NCI-H2107 treated with DMSO at 0.1 percent for 48 hours (cell line): Measurements from ENCODE around the gene MAPKAP1.

Source experiments
- DNase-seq: peaks from one replicate; lab custom pipeline; 2025; ENCODE audit not compliant: unreplicated experiment; lab: John Stamatoyannopoulos, UW

The MAPKAP1 gene

DNA sequence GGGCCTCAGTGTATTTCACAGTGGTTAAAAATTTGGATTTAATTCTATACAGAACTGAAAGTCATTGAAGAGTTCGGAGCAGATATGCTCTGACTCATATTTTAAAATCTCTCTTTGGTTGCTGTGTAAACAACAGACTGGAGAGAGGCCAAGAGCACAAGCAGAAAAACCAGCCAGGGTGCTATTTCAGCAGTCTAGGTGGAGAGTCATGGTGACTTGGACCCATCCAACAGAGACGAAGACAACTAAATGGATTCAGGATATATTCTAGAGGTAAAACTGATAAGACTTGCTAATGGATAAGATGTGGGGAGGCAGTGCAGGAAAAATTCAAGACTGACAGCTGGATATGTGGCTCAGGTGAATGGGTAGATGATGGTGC, 168.9 kb downstream of the MAPKAP1 start:
- DNase-seq = peak; percentile 77

DNA sequence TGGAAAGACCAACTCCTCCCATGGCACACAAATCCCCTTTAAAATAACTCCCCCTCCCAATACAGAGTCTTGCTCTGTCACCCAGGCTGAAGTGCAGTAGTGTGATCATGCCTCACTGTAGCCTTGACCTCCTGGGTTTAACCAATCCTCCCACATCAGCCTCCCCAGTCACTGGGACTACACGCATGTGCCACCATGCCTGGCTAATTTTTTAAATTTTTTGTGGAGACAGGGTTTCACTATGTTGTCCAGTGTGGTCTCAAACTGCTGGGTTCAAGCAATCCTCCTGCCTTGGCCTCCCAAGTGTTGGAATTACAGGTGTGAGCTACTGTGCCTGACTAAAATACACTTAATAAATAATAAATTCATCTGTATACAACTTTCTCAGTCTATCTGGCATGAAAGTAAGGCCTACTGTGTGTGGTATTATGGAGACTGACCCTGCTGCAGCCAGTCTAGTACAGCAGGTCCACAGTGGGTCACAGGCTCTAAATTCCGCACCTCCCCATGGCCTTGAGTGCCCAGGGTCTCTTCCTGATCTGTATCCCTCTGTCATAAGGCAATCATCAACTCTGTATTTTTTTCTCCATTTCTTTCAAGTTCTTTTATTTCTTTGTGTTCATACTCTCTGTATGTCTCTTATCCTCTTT, 169.4 kb downstream of the MAPKAP1 start:
- no peak for DNase-seq

GRCh38 chr9:125536776-125537175, 170.2 kb downstream of the MAPKAP1 start:
- DNase-seq = no peak

- no peak for DNase-seq
Measured at GRCh38 chr9:125536167-125536772, 170.7 kb downstream of the MAPKAP1 start.

DNA sequence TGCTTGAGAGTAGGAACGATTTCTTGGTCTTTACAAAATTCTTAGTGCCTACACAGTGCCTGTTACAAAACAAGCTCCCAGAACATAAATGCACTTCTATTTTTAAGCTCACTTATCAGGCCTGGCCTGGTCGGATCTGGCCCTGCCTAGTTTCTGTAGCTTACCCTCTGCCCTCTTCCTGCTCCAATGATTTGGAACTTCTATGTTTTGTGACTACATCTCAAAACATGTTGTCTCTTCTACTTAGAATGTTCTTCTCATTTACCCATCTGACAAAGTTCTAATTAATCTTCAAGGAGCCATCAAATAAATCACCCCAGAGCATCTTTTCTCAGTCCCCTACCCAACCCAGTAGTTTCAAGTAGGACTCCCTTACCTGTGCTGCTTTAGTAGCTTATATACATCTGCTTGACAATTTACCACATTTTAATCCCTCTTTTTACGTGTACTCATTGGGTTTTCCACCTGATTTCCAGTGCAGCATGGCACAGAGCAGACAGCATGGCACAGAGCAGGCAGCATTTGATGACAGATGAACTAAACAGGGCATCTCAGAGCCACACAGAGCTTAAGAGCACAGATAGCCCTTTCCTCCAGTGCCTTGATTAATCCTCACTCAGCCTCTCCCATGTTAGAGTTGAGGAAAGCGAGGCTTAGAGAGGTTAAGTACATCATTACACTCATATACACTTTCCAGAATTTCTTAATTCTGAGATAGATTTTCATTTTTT, 171.9 kb downstream of the MAPKAP1 start:
- DNase-seq = no peak

DNA sequence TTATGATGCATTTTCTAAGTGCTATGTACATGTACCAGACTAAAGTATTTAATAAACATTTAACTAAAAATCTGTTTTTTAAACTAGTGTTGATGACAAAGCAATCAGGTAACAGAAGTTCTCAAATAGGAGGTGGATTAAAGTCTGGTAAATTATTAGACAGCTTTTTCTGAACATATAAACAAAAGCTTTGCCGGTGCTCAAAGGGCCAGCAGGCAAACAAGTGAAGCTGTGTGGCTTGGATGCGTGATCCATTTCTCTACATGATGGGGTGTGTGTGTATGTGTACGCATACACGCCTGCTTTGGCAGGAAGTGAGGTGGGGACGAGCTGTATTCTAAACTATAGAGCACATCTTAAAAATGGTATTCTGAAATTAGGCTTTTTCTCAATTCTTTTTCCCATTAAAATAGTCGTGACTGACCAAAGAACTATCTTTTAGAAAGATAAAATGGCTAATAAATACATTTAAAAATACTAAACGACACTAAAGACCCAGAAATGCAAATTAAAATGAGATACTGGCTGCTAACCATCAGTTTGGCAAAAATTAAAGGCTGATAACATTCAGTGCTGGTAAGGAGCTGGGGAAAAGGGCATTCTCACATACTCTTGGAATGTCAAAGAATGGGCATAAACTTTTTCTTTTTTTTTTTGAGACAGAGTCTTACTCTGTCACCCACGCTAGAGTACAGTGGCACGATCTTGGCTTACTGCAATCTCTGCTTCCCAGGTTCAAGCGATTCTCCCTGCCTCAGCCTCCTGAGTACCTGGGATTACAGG, 174.0 kb downstream of the MAPKAP1 start:
- no peak for DNase-seq

DNA sequence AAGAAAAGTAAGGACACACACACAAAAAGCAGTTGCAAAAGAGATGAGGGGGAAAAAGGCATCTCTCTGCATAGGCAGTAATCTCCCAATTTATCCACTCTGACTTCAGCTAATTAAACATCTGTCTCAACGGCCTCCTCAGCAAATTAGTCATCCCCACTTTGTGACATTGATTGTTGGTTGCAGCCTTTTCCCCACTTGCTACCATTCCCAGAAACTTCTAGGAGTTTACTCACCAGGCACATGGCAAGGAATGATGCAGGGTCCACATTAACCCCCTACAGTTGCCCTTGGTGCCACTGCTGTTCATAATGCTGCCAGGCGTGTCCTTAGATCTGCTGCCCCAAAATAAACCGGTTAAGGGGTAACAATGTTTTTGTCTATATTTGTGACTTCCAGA, 174.6 kb downstream of the MAPKAP1 start:
- DNase-seq = no peak

- no peak for DNase-seq
Measured at GRCh38 chr9:125529589-125530515, 177.2 kb downstream of the MAPKAP1 start.

DNA sequence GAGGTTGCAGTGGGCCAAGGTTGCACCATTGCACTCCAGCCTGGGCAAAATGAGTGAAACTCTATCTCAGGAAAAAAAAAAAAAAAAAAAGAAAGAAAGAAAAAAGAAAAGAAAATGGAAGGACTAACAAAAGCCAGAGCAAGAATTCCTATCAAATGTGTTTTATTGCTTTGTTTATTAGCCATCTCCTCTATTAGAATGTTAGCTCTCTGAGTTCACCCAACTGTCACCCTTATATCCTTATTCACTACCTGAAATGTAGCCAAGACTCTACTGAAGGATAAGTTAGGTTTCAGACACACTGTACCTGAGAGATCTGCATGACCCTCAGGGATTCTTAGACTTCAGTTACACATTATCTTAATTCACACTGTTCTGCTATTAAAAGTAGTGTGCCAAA, 177.9 kb downstream of the MAPKAP1 start:
- no peak for DNase-seq

- DNase-seq = no peak
Measured at GRCh38 chr9:125527471-125528002, 179.5 kb downstream of the MAPKAP1 start.

DNA sequence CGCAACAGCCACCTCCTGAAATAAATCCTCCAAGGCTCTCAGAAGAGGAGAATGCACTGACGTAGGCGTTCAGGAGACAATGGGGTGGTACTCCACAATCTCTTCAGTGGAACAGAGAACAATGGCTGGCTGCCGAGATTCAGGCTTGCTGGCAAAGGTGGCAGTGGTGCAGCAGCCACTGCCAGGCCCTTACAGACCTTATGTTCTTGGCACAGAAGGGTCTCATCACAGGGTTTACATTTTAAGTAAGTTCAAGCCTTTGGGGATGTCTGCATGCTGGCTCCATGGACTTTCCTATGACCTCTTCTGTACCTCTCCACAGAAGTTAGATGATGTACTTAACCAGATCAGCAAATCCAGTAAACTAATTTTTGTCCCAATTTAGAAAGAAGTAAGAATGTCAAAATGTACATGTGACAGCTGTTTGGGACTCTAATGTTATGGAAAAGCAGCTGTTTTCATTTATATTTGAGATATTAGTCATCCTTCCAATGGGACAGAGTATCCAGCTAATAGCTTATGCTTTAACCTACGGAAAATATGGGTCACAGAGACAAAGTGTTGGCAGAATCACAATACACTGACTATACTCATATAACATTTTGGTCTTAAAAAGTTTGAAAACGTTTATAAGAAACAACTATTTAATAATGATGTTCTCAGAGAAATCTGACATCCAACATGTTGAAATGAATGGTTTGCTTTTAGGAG, 180.9 kb downstream of the MAPKAP1 start:
- peak; percentile 7 for DNase-seq

DNA sequence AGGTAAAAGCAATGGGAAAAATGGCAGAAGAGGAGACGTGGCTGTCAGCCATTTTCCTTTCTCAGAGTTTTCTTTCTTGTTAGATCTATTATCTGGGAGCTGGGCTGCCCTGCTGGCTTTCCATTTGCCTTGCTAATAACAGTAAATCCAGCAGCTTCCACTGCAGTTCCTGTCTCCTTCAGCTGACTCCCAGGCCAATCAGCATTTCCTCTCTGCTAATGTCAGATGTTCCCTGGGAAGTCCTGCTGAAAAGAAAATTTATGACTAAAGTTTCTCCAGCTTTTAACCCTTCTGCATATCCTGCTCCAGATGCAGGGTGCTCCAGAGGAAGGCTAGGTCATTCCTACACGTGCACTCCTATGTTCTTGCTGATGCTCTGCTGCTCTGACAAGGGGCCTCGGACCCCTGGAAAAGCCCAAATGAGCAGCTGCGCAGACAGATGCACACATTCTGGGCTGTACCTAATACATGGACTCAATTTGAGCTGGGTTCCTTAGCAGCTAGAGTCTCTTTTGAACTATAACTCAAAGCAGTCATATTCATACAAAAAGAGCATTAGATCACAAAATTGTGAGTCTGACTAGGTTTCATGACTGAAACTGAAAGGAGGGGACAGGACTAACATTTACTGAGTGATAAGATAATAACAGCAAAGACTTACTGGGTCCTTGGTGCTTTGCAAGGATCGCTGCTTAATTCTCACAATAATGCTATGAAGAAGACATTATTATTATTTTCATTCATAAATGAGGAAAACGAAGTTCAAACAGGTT, 182.2 kb downstream of the MAPKAP1 start:
- no peak for DNase-seq

DNA sequence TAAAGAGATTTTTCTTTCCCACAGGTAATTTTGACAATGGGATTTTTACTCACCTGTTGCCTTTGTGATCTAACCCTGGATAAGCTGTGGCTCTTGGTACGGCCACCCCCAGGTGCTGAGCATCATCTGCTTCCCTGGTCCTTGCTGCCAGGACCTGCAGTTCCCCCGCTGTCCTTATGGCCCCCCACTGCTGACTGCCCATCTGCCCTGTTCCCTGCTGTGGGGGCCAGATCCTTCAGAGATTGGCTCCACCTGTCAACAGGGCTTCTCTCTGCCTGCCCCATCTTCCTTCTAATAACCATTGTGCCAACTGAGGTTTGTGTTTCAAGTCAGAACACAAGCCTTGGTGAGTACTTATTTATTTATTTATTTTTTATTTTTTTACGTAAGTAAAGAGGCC, 183.3 kb downstream of the MAPKAP1 start:
- no peak for DNase-seq

- DNase-seq = no peak
Measured at GRCh38 chr9:125522328-125522725, 184.7 kb downstream of the MAPKAP1 start.

DNA sequence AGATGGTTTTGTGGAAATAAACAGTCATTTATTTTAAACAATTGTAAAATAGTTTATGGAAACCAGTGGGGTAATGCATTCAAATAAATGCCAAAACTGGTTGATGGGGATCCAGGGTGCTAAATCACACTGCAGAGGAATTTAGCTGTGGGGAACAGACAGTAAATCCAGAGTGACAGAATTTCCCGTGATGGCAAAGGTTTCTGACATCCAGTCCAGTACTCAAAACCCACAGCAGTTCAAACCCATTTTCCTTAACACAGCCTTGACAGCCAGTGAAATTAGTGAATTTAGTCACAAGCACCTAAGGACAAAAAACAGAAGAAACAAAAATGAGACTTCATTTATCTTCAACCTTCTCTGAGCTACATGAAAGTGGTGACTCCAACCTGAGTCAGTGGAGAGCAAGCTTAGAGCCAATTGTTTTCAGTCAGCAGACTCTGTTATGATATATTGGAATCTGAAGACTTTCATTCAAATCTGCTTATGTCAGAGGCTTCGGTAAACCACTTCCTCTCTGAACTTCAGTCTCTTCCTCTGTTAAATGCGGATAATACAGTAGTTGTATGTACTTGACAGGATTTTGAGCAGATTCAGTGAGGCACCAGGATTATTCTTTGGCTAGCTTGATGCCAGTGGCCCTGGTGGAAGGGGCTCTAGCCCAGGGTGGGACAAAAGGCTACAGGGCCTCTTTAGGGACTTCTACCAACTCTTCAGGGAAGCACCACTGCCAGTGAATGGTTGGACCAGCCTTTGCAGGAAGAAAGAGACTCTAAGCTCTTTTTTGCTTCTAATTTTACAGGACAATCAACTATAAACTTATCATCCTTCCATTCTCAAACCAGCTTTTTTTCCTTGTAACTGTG, 185.3 kb downstream of the MAPKAP1 start:
- DNase-seq = no peak

DNA sequence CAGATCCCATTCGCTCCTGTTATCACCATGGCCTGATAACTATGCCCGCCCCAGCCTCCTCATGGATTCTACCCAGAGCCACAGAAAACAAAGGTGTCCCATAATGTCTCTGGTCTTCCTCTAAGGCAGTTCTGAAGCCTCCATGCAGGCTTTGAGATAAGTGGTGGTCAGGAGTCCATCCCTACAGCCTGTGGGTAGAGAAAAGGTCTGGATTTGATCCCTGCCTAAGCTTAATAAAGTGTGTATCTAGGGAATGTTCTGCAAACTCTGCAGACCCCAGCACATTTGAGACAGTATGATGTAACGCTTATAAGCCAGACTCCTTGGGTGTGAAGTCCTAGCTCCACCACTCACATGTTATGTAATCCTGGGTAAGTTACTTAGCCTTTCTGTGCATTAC, 187.3 kb downstream of the MAPKAP1 start:
- no peak for DNase-seq

- no peak for DNase-seq
Measured at GRCh38 chr9:125517577-125517976, 189.4 kb downstream of the MAPKAP1 start.
